Progenitor cell of endocrine pancreas (in vitro differentiated cells): ENCODE results near the gene TOGARAM1. TPM values are rescaled to one million over a fixed set of nuclear protein-coding genes. Genes with fewer than 3 reads are reported as not detected.

ENCODE experiments used
- DNase-seq: peaks from one replicate; pipeline ENCODE4 v3.0.0; 2021; ENCODE audit warnings: low spot score; ENCODE audit not compliant: unreplicated experiment
- H3K27ac Mint-ChIP-seq: 2 replicates; pipeline ENCODE4 v1.8.0; 2021; ENCODE audit warnings: mild to moderate bottlenecking, moderate library complexity, mixed read lengths
- H3K27me3 Mint-ChIP-seq: 2 replicates; pipeline ENCODE4 v1.8.0; 2021; ENCODE audit warnings: mixed read lengths
- H3K36me3 Mint-ChIP-seq: 2 replicates; pipeline ENCODE4 v1.8.0; 2022; ENCODE audit warnings: mixed read lengths; ENCODE audit not compliant: insufficient read depth
- H3K4me1 Mint-ChIP-seq: 2 replicates; pipeline ENCODE4 v1.8.0; 2021; ENCODE audit warnings: low read depth, mixed read lengths
- H3K4me3 Mint-ChIP-seq: 2 replicates; pipeline ENCODE4 v1.8.0; 2021; ENCODE audit warnings: low read depth, mild to moderate bottlenecking, moderate library complexity, mixed read lengths
- H3K9me3 Mint-ChIP-seq: 2 replicates; pipeline ENCODE4 v1.8.0; 2021; ENCODE audit warnings: low read depth, mixed read lengths
- CTCF ChIP-seq: fragments of 200-600 bp; sonication (generic); IDR thresholded peaks from one replicate; pipeline ENCODE4 v1.5.0; 2021; ENCODE audit warnings: antibody characterized with exemption, mild to moderate bottlenecking; ENCODE audit not compliant: unreplicated experiment
- total RNA-seq: library from RNA; stranded (reverse); gene quantifications from 2 replicates; pipeline ENCODE4 v1.2.1, GENCODE V29; 2021

TOGARAM1 gene
- total RNA-seq, 1 donor from 2014 or later = 25.0 TPM

DNA sequence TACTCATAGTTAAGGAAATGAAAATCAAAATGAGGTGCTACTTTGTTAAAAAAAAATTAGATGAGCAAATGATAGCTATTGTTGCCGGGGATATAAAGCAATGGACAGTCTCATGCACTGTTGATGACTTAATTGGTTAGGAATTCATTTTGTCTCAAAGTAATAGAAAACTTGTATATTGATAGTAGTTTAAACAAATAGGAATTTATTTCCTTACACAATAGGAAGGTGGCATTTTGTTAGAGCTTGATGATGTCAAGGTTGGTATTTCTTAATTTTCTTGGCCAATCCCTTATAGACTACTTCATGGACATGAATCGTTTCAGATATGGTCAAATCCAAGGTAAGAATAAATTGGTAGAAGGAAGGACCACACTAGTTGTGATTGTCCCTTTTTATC lies 129.7 kb downstream of the TOGARAM1 start:
- peaks cover 16% of the 10 kb centered on the region for H3K36me3 Mint-ChIP-seq
- H3K4me3 Mint-ChIP-seq = no peak overlapping the region
- H3K9me3 Mint-ChIP-seq = no peaks in the 10 kb centered on the region
- no peak overlapping the region for H3K27ac Mint-ChIP-seq
- no peak for DNase-seq
- peaks cover 19% of the 10 kb centered on the region for H3K4me1 Mint-ChIP-seq
- no peaks in the 10 kb centered on the region for H3K27me3 Mint-ChIP-seq
- no peak for TF ChIP-seq CTCF

DNA sequence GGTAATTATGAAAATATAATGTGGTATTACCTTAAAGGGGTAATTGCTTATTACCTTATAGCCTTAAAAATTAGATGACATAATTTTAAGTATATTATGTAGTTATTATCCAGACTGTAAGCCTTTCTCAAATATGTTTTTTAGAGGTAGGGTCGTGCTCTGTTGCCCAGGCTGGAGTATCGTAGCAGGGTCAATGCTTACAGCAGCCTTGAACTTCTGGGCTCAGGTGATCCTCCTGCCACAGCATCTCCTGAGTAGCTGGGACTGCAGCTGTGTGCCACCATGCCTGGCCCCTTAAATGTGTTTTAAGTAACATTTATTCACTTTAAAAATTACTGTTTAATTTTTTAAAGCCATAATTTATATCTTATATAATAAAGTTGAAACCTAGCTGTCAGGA lies 132.3 kb downstream of the TOGARAM1 start:
- DNase-seq = no peak
- TF ChIP-seq CTCF = no peak
- Mint-ChIP-seq H3K4me1 (peaks cover 9% of the 10 kb centered on the region), H3K27me3 (no peaks in the 10 kb centered on the region), H3K27ac (no peak overlapping the region), H3K4me3 (no peak overlapping the region), H3K9me3 (no peaks in the 10 kb centered on the region), H3K36me3 (peaks cover 25% of the 10 kb centered on the region)

GRCh38 chr14:45095143-45095542 lies 133.2 kb downstream of the TOGARAM1 start:
- Mint-ChIP-seq H3K4me3 (no peak overlapping the region), H3K9me3 (no peaks in the 10 kb centered on the region), H3K36me3 (peaks cover 25% of the 10 kb centered on the region), H3K4me1 (peaks cover 6% of the 10 kb centered on the region), H3K27ac (no peak overlapping the region), H3K27me3 (no peaks in the 10 kb centered on the region)
- no peak for DNase-seq
- no peak for TF ChIP-seq CTCF

DNA sequence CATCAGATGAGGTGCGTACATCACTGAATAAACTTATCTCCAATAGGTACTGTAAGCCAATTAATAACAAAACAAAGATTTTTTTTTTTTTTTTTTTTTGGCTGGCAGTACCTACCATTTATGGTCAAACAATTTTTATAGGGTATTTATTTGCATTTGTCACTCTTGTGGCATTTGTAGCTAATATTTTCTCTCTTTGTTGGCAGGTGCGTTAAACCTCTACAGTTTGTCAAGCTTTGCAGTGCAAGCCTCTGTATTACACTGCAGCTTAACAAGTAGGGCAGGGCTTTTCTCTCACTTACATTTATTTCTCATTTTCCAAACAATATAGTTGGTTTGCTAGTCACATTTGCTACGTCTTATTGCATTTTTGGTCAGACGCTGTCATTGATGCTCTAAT lies 134.2 kb downstream of the TOGARAM1 start:
- H3K27me3 Mint-ChIP-seq = no peaks in the 10 kb centered on the region
- no peak overlapping the region for H3K4me3 Mint-ChIP-seq
- no peak overlapping the region for H3K27ac Mint-ChIP-seq
- DNase-seq = no peak
- no peak for TF ChIP-seq CTCF
- no peaks in the 10 kb centered on the region for H3K9me3 Mint-ChIP-seq
- no peaks in the 10 kb centered on the region for H3K4me1 Mint-ChIP-seq
- peaks cover 29% of the 10 kb centered on the region for H3K36me3 Mint-ChIP-seq

- Mint-ChIP-seq H3K4me3 (no peak overlapping the region), H3K4me1 (no peaks in the 10 kb centered on the region), H3K27me3 (no peaks in the 10 kb centered on the region), H3K36me3 (peaks cover 19% of the 10 kb centered on the region), H3K27ac (no peak overlapping the region), H3K9me3 (no peaks in the 10 kb centered on the region)
- no peak for DNase-seq
- no peak for TF ChIP-seq CTCF
These were observed 141.8 kb downstream of the TOGARAM1 start for GRCh38 chr14:45103806-45104205.

DNA sequence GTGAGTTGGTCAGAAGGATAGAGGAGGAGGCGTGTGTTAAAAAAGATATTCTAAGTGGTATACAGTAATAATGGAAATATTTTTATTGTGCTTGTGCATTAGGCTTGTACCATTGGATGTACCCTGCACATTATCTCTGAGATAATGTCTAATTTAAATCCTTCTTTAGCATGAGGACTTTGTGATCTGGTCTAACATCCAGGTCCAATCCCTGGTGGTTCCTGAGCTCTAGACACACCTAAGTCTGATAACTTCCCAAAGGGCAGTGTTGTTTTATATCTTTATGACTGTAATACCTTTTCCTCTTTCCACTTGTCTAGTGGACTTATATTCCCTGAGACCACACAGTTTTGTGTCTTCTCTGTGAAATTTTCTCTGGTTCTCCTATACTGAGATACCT lies 142.6 kb downstream of the TOGARAM1 start:
- H3K27me3 Mint-ChIP-seq = no peaks in the 10 kb centered on the region
- no peaks in the 10 kb centered on the region for H3K9me3 Mint-ChIP-seq
- no peak overlapping the region for H3K4me3 Mint-ChIP-seq
- no peaks in the 10 kb centered on the region for H3K4me1 Mint-ChIP-seq
- peaks cover 20% of the 10 kb centered on the region for H3K36me3 Mint-ChIP-seq
- no peak overlapping the region for H3K27ac Mint-ChIP-seq
- DNase-seq = no peak
- no peak for TF ChIP-seq CTCF
